Upper lobe of right lung (tissue), 1 donor: ENCODE data around the gene GGACT. TPM values are rescaled to one million over a fixed set of nuclear protein-coding genes. Genes with fewer than 3 reads are reported as not detected.

ENCODE experiments used
- ATAC-seq: fragments of 200-7000 bp; cut with Tn5 transposase; one replicate; pipeline ENCODE4 v1.9.1; 2020; ENCODE audit warnings: mild to moderate bottlenecking, moderate library complexity
- DNase-seq: peaks from one replicate; pipeline ENCODE4 v3.0.0-alpha.2; 2020
- H3K27ac ChIP-seq: fragments of 200-600 bp; one replicate; pipeline ENCODE4 v1.8.0; 2022
- H3K27me3 ChIP-seq: fragments of 200-600 bp; one replicate; pipeline ENCODE4 v1.8.0; 2022; ENCODE audit warnings: mild to moderate bottlenecking
- H3K36me3 ChIP-seq: fragments of 200-600 bp; one replicate; pipeline ENCODE4 v1.8.0; 2022
- H3K4me1 ChIP-seq: fragments of 200-600 bp; one replicate; pipeline ENCODE4 v1.8.0; 2022
- H3K4me3 ChIP-seq: fragments of 200-600 bp; one replicate; pipeline ENCODE4 v1.8.0; 2022; ENCODE audit warnings: mild to moderate bottlenecking
- H3K9me3 ChIP-seq: fragments of 200-600 bp; one replicate; pipeline ENCODE4 v1.8.0; 2022
- CTCF ChIP-seq: fragments of 200-600 bp; IDR thresholded peaks from one replicate; pipeline ENCODE4 v1.8.0; 2022; ENCODE audit warnings: antibody characterized with exemption
- intact Hi-C: fragments of 100-400 bp; cut with DNase I; formaldehyde crosslinking; loops from one replicate; pipeline ENCODE4 v1.11.0; 2022
- total RNA-seq: library from RNA; stranded (reverse); fragmentation: NEBNext Ultra II Directional; extraction: Animal tissue kit (Norgen Biotek cat#: 25700); gene quantifications from one replicate; pipeline ENCODE4 v1.2.1, GENCODE V29; 2021
- donor health status: DM: no; HTN: yes; CAD: no; lungs with severe emphysema.

Gene GGACT
- total RNA-seq, 1 donor from 2014 or later: 4.7 TPM

GRCh38 chr13:100513987-100514670, 74.5 kb downstream of the GGACT start:
- H3K27ac ChIP-seq: no peak overlapping the region
- intact Hi-C loops: loop anchor here (10.0 kb wide), 1 partner anchor 859 kb away; no protein-coding TSS in a partner anchor
- no peaks in the 10 kb centered on the region for H3K36me3 ChIP-seq
- H3K27me3 ChIP-seq: no peaks in the 10 kb centered on the region
- H3K9me3 ChIP-seq: no peaks in the 10 kb centered on the region
- ATAC-seq (peak; percentile 69), DNase-seq (no peak)
- peaks cover 10% of the 10 kb centered on the region for H3K4me1 ChIP-seq
- no peak overlapping the region for H3K4me3 ChIP-seq
- no peak for TF ChIP-seq CTCF

GRCh38 chr13:100513171-100513570, 75.4 kb downstream of the GGACT start:
- intact Hi-C loops: loop anchor here (10.0 kb wide), 1 partner anchor 858 kb away; no protein-coding TSS in a partner anchor
- no peak for TF ChIP-seq CTCF

GRCh38 chr13:100512422-100512821, 76.2 kb downstream of the GGACT start:
- Histone ChIP-seq H3K27ac (no peak overlapping the region), H3K36me3 (no peaks in the 10 kb centered on the region), H3K4me3 (no peak overlapping the region), H3K27me3 (no peaks in the 10 kb centered on the region), H3K9me3 (no peaks in the 10 kb centered on the region), H3K4me1 (peaks cover 10% of the 10 kb centered on the region)
- intact Hi-C loops: loop anchor here (10.0 kb wide), 1 partner anchor 858 kb away; no protein-coding TSS in a partner anchor
- DNase-seq (no peak), ATAC-seq (no peak)
- TF ChIP-seq CTCF: no peak

More at GRCh38 chr13:100513171-100513570, 75.4 kb downstream of the GGACT start:
- H3K9me3 ChIP-seq: no peaks in the 10 kb centered on the region
- no peaks in the 10 kb centered on the region for H3K36me3 ChIP-seq
- peaks cover 10% of the 10 kb centered on the region for H3K4me1 ChIP-seq
- no peak overlapping the region for H3K4me3 ChIP-seq
- ATAC-seq (no peak), DNase-seq (no peak)
- H3K27me3 ChIP-seq: no peaks in the 10 kb centered on the region
- H3K27ac ChIP-seq: no peak overlapping the region

GRCh38 chr13:100511466-100511865, 77.1 kb downstream of the GGACT start:
- peaks cover 10% of the 10 kb centered on the region for H3K4me1 ChIP-seq
- H3K4me3 ChIP-seq: no peak overlapping the region
- H3K27ac ChIP-seq: no peak overlapping the region
- no peaks in the 10 kb centered on the region for H3K27me3 ChIP-seq
- DNase-seq (no peak), ATAC-seq (no peak)
- intact Hi-C loops: loop anchor here (10.0 kb wide), 1 partner anchor 857 kb away; no protein-coding TSS in a partner anchor
- H3K36me3 ChIP-seq: no peaks in the 10 kb centered on the region
- no peak for TF ChIP-seq CTCF
- H3K9me3 ChIP-seq: no peaks in the 10 kb centered on the region

GRCh38 chr13:100510208-100510957, 78.2 kb downstream of the GGACT start:
- Histone ChIP-seq H3K4me1 (peaks cover 10% of the 10 kb centered on the region), H3K4me3 (no peak overlapping the region), H3K27me3 (no peaks in the 10 kb centered on the region), H3K27ac (no peak overlapping the region), H3K36me3 (no peaks in the 10 kb centered on the region), H3K9me3 (no peaks in the 10 kb centered on the region)
- ATAC-seq (no peak), DNase-seq (no peak)
- intact Hi-C loops: loop anchor here (10.0 kb wide), 1 partner anchor 856 kb away; no protein-coding TSS in a partner anchor
- TF ChIP-seq CTCF: no peak
